ENCODE measurements around the gene LRRC32. TPM values are rescaled to one million over a fixed set of nuclear protein-coding genes. Genes with fewer than 3 reads are reported as not detected.
"Not testable (repeated sequence)": the region's sequence is repeated elsewhere in the genome, so short reads cannot be mapped to it uniquely, and the experiment has no call there.

Gene LRRC32
- polyA plus RNA-seq, 2 donors = 8.1 to 8.5 TPM

DNA sequence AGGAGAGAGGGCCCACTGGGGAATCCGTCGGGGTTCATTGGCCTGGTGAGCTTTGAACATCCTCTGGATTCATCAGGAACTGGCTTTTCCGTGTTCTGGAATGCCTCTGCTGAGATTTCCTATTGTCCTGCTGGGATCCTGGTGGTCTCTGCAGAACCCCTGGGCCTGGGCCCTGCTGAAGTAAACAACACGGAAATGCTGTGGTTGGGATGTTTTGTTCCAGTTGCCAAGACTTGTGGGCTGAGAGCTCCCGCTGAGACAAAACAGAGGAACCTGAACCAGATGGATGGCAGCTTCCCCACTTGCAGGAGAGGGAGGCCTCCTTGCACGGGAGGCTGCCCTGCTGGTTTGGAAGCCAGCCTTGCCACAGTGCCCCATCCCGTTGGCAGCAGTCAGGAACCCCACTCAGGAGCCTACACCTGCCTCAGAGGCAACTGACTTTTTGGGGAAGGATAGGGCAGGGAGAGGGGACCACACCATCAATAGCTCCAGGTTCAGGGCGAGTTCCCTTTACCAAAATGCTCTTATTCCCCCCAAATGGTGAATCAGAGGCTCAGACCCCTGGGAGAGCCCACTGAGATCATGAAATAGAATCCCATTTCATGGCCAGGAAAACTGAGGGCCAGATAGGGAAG is 60.7 kb downstream of the LRRC32 start:
- H3K27ac ChIP-seq (ENCODE audit: low read depth in 2 of 2, low read length in 1 of 2) = no peak overlapping the region
- H3K4me1 ChIP-seq (ENCODE audit: control insufficient read depth in 2 of 2, insufficient read depth in 2 of 2, low read length in 1 of 2) = peaks cover 0 to 4% of the 10 kb centered on the region in 2 donors
- 68 to 69% methylated on average over 8 of the region's 8 CpGs for WGBS, 2 donors
- no peak overlapping the region for H3K4me3 ChIP-seq (ENCODE audit: low read depth in 1 of 2, low read length in 2 of 2)
- H3K27me3 ChIP-seq (ENCODE audit: control insufficient read depth in 1 of 2, insufficient read depth in 2 of 2, low read length in 2 of 2) = no peaks in the 10 kb centered on the region
- H3K36me3 ChIP-seq (ENCODE audit: control insufficient read depth in 2 of 2, insufficient read depth in 2 of 2, low read length in 1 of 2) = no peaks in the 10 kb centered on the region
- H3K9me3 ChIP-seq (ENCODE audit: control insufficient read depth in 2 of 2, insufficient read depth in 1 of 2, low read depth in 1 of 2, low read length in 1 of 2) = no peaks in the 10 kb centered on the region

GRCh38 chr11:76608879-76609460 is 61.6 kb downstream of the LRRC32 start:
- H3K4me1 ChIP-seq (ENCODE audit: control insufficient read depth in 2 of 2, insufficient read depth in 2 of 2, low read length in 1 of 2); H3K27ac ChIP-seq (ENCODE audit: low read depth in 2 of 2, low read length in 1 of 2): not testable (repeated sequence)
- WGBS, 2 donors = 89 to 90% methylated on average over 17 to 27 of the region's 27 CpGs

GRCh38 chr11:76608228-76608627 is 62.3 kb downstream of the LRRC32 start:
- not testable (repeated sequence) for H3K27ac ChIP-seq (ENCODE audit: low read depth in 2 of 2, low read length in 1 of 2); H3K4me3 ChIP-seq (ENCODE audit: low read depth in 1 of 2, low read length in 2 of 2); H3K9me3 ChIP-seq (ENCODE audit: control insufficient read depth in 2 of 2, insufficient read depth in 1 of 2, low read depth in 1 of 2, low read length in 1 of 2); H3K4me1 ChIP-seq (ENCODE audit: control insufficient read depth in 2 of 2, insufficient read depth in 2 of 2, low read length in 1 of 2); H3K36me3 ChIP-seq (ENCODE audit: control insufficient read depth in 2 of 2, insufficient read depth in 2 of 2, low read length in 1 of 2); H3K27me3 ChIP-seq (ENCODE audit: control insufficient read depth in 1 of 2, insufficient read depth in 2 of 2, low read length in 2 of 2)
- WGBS, 2 donors = 93 to 97% methylated on average over 11 of the region's 11 CpGs

More at GRCh38 chr11:76608879-76609460, 61.6 kb downstream of the LRRC32 start:
- H3K27me3 ChIP-seq (ENCODE audit: control insufficient read depth in 1 of 2, insufficient read depth in 2 of 2, low read length in 2 of 2); H3K4me3 ChIP-seq (ENCODE audit: low read depth in 1 of 2, low read length in 2 of 2); H3K9me3 ChIP-seq (ENCODE audit: control insufficient read depth in 2 of 2, insufficient read depth in 1 of 2, low read depth in 1 of 2, low read length in 1 of 2); H3K36me3 ChIP-seq (ENCODE audit: control insufficient read depth in 2 of 2, insufficient read depth in 2 of 2, low read length in 1 of 2): not testable (repeated sequence)

Other genes starting within 250 kb of the LRRC32 start
- 1 to 10 TPM; 4.4 to 4.6 TPM for gene EMSY, start 225.7 kb downstream of the LRRC32 start, polyA plus RNA-seq
- gene TSKU, start 112.6 kb upstream of the LRRC32 start, polyA plus RNA-seq = 10 to 100 TPM; 23.9 to 34.8 TPM
- 1 to 10 TPM; 7.2 to 8.2 TPM for gene ACER3, start 190.2 kb upstream of the LRRC32 start, polyA plus RNA-seq